ENCODE data around the gene MAML2. TPM values are rescaled to one million over a fixed set of nuclear protein-coding genes. Genes with fewer than 3 reads are reported as not detected.

MAML2 gene
- total and polyA plus RNA-seq, 9 of the 15 experiments (the other 6 are each of a cell fraction or from before 2014, with no cell fraction given), result 0.79 to 6.8 (median 4.8) TPM

DNA sequence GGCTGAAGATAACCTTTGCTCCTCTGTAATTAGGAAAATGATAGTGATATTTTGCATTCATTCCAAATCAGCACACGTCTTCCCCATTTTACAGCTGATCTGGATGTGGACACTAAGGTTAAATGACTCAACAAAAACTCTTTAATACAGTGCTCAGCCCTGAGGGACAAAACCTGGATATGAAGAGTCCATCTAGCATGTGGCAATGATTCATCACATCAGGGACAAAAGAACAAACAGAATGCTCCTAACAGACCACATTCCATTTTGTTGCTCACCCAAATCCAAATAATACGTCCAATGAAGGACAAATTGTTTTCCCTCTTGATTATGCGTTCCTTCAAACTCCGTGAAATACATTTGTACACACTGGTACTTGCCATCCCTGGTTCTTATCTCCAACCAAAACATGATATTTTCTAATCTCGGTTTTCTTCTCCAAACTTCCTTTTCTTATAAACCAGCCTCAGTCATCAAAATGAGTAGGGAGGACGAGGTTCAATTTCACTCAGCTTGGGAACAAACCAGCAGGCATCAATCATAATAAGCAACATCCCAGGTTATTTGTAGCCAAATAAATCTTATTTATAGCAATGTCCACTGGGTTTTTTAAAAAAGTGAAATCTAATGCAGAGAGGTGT is 365.3 kb downstream of the MAML2 start:
- 0 out of 2 replicates have a peak, but pooled peaks have one; percentile 27 for TF ChIP-seq NFE2 (IDR thresholded peaks at IDR 0.05; ENCODE audit: low read depth)
- TF ChIP-seq MTA2 (IDR thresholded peaks at IDR 0.05; ENCODE audit: low read depth), result no peak
- peak; percentile 30; the same call in 1 of the 2 replicates for TF ChIP-seq MAFG (tag; conservative IDR thresholded peaks at IDR 0.05)
- no peaks in the 10 kb centered on the region for H3K79me2 ChIP-seq (ENCODE audit: control insufficient read depth, insufficient read depth, low read length)
- in situ Hi-C loops (cut with MboI), result no loop called here
- BruUV-seq (replicated peaks), result no TSS peak
- no peaks in the 10 kb centered on the region for H4K20me1 ChIP-seq (replicated peaks; ENCODE audit: control insufficient read depth, insufficient read depth, low read length)
- no peaks in the 10 kb centered on the region for H3K9me3 ChIP-seq (replicated peaks; ENCODE audit: control insufficient read depth, insufficient read depth, low read depth, low read length)
- ATAC-seq (no peak), FAIRE-seq (no peak), DNase-seq (ENCODE audit: extremely low read depth in 1 of 4, low spot score in 3 of 4) (no peak)
- no peak overlapping the region for H3K4me3 ChIP-seq
- ChIA-PET CTCF (ENCODE audit: low intra/inter-chr PET ratio) (no interaction called here), POLR2A (interaction anchor here (1.1 kb wide), 1 partner anchor 8 kb away, joined by 3 read pairs; no protein-coding TSS in a partner anchor)
- H3K4me2 ChIP-seq (ENCODE audit: insufficient read depth, low read length), result no peak overlapping the region
- no peak overlapping the region for H3K27ac ChIP-seq (ENCODE audit: extremely low read depth, low read depth, low read length)
- WGBS (ENCODE audit: insufficient coverage, low coverage, missing lambda C conversion rate), result 32% methylated on average over 6 of the region's 6 CpGs
- H3K27me3 ChIP-seq (ENCODE audit: control insufficient read depth in 2 of 2, insufficient read depth in 2 of 2, low read length in 2 of 2), result no peaks in the 10 kb centered on the region
- intact Hi-C loops (cut with micrococcal nuclease), result no loop called here
- no peaks in the 10 kb centered on the region for H3K4me1 ChIP-seq (replicated peaks in 1 of 2; ENCODE audit: control insufficient read depth in 2 of 2, insufficient read depth in 2 of 2, low read length in 2 of 2)
- H3K9ac ChIP-seq (ENCODE audit: insufficient read depth in 1 of 2, low read depth in 2 of 2, low read length in 2 of 2), result no peak overlapping the region
- H3K36me3 ChIP-seq (ENCODE audit: control insufficient read depth, insufficient read depth, low read length), result peaks cover 6% of the 10 kb centered on the region; the same call in 2 of the 3 replicates
- H2AFZ ChIP-seq (ENCODE audit: low read depth, low read length), result no peak overlapping the region
- no peaks in the 10 kb centered on the region for H3K9me1 ChIP-seq (ENCODE audit: control insufficient read depth, insufficient read depth, low read length)

DNA sequence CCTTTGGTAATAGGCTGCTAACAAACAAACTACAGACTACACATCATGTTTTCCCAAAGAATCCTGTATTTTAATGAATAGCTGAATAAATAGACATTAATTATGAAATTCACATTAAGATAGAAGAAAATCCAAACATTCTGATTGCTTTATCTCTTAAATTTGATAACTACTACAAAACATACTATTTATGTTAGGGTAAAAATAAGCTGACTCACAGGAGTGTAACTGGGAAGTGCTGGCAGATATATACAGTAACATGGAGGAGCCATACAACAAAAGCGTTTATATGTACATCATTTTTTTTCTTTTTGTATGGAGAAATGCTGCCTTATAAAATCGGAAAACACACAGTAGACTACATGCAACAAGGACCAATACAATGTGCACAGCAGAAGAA is 366.4 kb downstream of the MAML2 start:
- Histone ChIP-seq H2AFZ (ENCODE audit: low read depth, low read length) (no peak overlapping the region), H3K4me1 (replicated peaks in 1 of 2; ENCODE audit: control insufficient read depth in 2 of 2, insufficient read depth in 2 of 2, low read length in 2 of 2) (no peaks in the 10 kb centered on the region), H3K79me2 (ENCODE audit: control insufficient read depth, insufficient read depth, low read length) (no peaks in the 10 kb centered on the region), H4K20me1 (replicated peaks; ENCODE audit: control insufficient read depth, insufficient read depth, low read length) (no peaks in the 10 kb centered on the region), H3K4me3 (no peak overlapping the region), H3K27ac (ENCODE audit: extremely low read depth, low read depth, low read length) (no peak overlapping the region), H3K9me3 (replicated peaks; ENCODE audit: control insufficient read depth, insufficient read depth, low read depth, low read length) (no peaks in the 10 kb centered on the region), H3K9ac (ENCODE audit: insufficient read depth in 1 of 2, low read depth in 2 of 2, low read length in 2 of 2) (no peak overlapping the region), H3K4me2 (ENCODE audit: insufficient read depth, low read length) (no peak overlapping the region), H3K9me1 (ENCODE audit: control insufficient read depth, insufficient read depth, low read length) (no peaks in the 10 kb centered on the region), H3K27me3 (ENCODE audit: control insufficient read depth in 2 of 2, insufficient read depth in 2 of 2, low read length in 2 of 2) (no peaks in the 10 kb centered on the region), H3K36me3 (ENCODE audit: control insufficient read depth, insufficient read depth, low read length) (peaks cover 6% of the 10 kb centered on the region; the same call in 2 of the 3 replicates)
- ChIA-PET CTCF (ENCODE audit: low intra/inter-chr PET ratio) (no interaction called here), POLR2A (interaction anchor here (0.7 kb wide), 1 partner anchor 23 kb away, joined by 3 read pairs; no protein-coding TSS in a partner anchor)
- FAIRE-seq, result no peak
- 51% methylated on average over 2 of the region's 2 CpGs for WGBS (ENCODE audit: insufficient coverage, low coverage, missing lambda C conversion rate)
- ATAC-seq, result no peak
- in situ Hi-C loops (cut with MboI), result no loop called here
- intact Hi-C loops (cut with micrococcal nuclease), result no loop called here
- TF ChIP-seq KDM5B (IDR thresholded peaks at IDR 0.05; ENCODE audit: insufficient replicate concordance, low read depth, low read length) (no peak), NFE2 (IDR thresholded peaks at IDR 0.05; ENCODE audit: low read depth) (peak; percentile 18; the same call in 1 of the 2 replicates)
- TF ChIP-seq, protein P1, sequence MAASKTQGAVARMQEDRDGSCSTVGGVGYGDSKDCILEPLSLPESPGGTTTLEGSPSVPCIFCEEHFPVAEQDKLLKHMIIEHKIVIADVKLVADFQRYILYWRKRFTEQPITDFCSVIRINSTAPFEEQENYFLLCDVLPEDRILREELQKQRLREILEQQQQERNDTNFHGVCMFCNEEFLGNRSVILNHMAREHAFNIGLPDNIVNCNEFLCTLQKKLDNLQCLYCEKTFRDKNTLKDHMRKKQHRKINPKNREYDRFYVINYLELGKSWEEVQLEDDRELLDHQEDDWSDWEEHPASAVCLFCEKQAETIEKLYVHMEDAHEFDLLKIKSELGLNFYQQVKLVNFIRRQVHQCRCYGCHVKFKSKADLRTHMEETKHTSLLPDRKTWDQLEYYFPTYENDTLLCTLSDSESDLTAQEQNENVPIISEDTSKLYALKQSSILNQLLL (CRISPR knock-in tag; IDR thresholded peaks at IDR 0.05; ENCODE audit: borderline replicate concordance), result no peak
- DNase-seq (ENCODE audit: extremely low read depth in 1 of 4, low spot score in 3 of 4), result no peak
- BruUV-seq (replicated peaks), result no TSS peak

Data from K562 (cell line).